LNCaP clone FGC (cell line): ENCODE data around the gene RPS4Y1.
A peak's percentile ranks its signal among the peaks of the same experiment; 100 is the strongest.

Source experiments
- DNase-seq: peaks from one replicate; pipeline ENCODE4 v3.0.0-alpha.2; 2011; ENCODE audit warnings: low read depth
- H3K4me3 ChIP-seq: 2 replicates; pipeline ENCODE4 v1.5.1; 2011; ENCODE audit warnings: mild to moderate bottlenecking, low read depth, low read length, control low read depth
- CTCF ChIP-seq: IDR thresholded peaks from 2 replicates; pipeline ENCODE4 v1.5.1; 2012; ENCODE audit warnings: mild to moderate bottlenecking; ENCODE audit not compliant: control insufficient read depth, insufficient read depth; ENCODE audit errors: extremely low read depth

The RPS4Y1 gene

DNA sequence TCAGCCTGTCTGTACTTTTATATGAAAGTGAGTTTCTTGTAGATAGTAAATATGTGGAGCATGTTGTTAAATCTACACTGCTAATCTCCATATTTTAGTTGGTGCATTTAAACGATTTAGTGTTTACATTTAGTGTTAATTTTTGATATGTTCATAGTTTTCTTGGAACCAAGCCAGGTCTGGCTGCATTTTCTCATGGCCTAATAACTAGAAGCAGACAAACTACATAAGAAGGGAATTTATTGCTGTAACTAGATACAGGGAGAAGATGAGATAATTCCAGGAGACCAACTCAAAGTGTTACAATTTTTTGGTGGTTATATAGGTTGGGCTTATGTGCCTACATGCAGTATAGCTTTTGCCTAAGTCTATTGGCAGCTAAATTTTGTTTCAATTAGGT, 32.8 kb downstream of the RPS4Y1 start:
- no peak for TF ChIP-seq CTCF
- peak; percentile 50 for DNase-seq
- no peak overlapping the region for H3K4me3 ChIP-seq

- no peak for DNase-seq
- no peak for TF ChIP-seq CTCF
These were observed 42.2 kb downstream of the RPS4Y1 start for GRCh38 chrY:2883561-2883960.

DNA sequence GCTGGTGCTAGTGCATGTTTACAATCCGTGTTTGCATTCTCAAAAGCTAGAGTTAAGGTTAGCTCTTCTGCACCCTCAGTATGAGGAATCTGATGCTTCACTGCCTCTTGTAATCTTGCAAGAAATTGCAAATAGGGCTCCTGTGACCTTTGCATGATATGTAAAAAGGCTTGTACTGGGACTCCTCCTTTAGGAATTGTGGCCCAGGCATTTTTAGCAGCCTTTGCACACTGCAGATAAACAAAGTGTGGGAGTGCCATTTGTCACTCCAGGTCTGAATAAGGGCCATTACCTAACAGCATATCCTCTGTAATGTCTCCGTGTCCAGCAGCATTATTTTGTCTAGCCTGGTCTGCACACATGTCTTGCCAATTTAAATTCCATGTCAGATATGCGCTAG, 44.5 kb downstream of the RPS4Y1 start:
- no peak for DNase-seq
- no peak for TF ChIP-seq CTCF
- H3K4me3 ChIP-seq, result no peak overlapping the region

More at GRCh38 chrY:2883561-2883960, 42.2 kb downstream of the RPS4Y1 start:
- H3K4me3 ChIP-seq, result no peak overlapping the region

GRCh38 chrY:2887386-2887785, 46.0 kb downstream of the RPS4Y1 start:
- TF ChIP-seq CTCF, result no peak
- DNase-seq, result no peak
- no peak overlapping the region for H3K4me3 ChIP-seq

DNA sequence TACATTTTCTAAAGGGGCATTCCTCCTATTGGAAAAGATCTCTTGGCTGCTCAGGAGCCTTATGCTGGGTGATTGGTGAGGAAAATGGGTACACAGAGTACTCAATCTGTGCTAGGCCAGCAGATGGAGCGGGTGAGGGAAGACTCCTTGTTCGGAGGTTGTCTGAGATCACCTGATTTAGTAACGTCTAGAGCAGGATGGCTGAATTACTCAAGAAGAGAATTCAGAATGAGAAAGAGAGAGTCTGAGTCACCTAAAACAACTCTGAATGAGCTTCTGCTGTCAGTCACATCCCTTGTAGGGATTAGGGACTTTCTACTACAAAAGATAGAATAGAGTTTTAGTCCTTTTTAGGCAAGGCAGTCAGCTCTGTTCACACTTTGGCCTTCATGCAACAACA, 46.6 kb downstream of the RPS4Y1 start:
- TF ChIP-seq CTCF, result no peak
- DNase-seq, result no peak

GRCh38 chrY:2893471-2893870, 52.1 kb downstream of the RPS4Y1 start:
- TF ChIP-seq CTCF, result no peak
- no peak overlapping the region for H3K4me3 ChIP-seq
- DNase-seq, result no peak

More for the DNA sequence above, 46.6 kb downstream of the RPS4Y1 start:
- no peak overlapping the region for H3K4me3 ChIP-seq

GRCh38 chrY:2896050-2896449, 54.6 kb downstream of the RPS4Y1 start:
- TF ChIP-seq CTCF, result no peak
- DNase-seq, result no peak
- no peak overlapping the region for H3K4me3 ChIP-seq
